Stomach (tissue), 9 donors: ENCODE measurements around the gene CALY. TPM values are rescaled to one million over a fixed set of nuclear protein-coding genes. Genes with fewer than 3 reads are reported as not detected.

ENCODE experiments used
- DNase-seq, 2 donors: peaks; one replicate each; pipeline versions ENCODE4 v3.0.0 to v3.0.0-alpha.2; 2013 to 2019
- H3K27ac ChIP-seq, 5 donors: fragments of 200-600 bp in 4 of 5; sonication (generic) in 4 of 5; one replicate each; pipeline ENCODE4 v1.5.1; 2013 to 2019; ENCODE audit warnings: mild to moderate bottlenecking in 1 of 5, moderate library complexity in 1 of 5
- H3K27me3 ChIP-seq, 3 donors: fragments of 200-600 bp; sonication (generic); one replicate each; pipeline ENCODE4 v1.5.1; 2017 to 2019; ENCODE audit warnings: mixed run types in 1 of 3
- H3K36me3 ChIP-seq, 4 donors: fragments of 200-600 bp; sonication (generic); 1 replicate in 3 of 4; 2 replicates in 1 of 4; pipeline ENCODE4 v1.5.1; 2016 to 2019
- H3K4me1 ChIP-seq, 4 donors: fragments of 200-600 bp; sonication (generic); one replicate each; pipeline ENCODE4 v1.5.1; 2016 to 2019
- H3K4me3 ChIP-seq, 4 donors: fragments of 200-600 bp; sonication (generic) in 3 of 4; one replicate each; pipeline ENCODE4 v1.5.1; 2016 to 2019; ENCODE audit warnings: mild to moderate bottlenecking in 1 of 4
- H3K9me3 ChIP-seq, 4 donors: fragments of 200-600 bp; sonication (generic); one replicate each; pipeline ENCODE4 v1.5.1; 2016 to 2019
- EP300 ChIP-seq: sonication (generic); formaldehyde crosslinking; IDR thresholded peaks from one replicate; pipeline ENCODE4 v1.6.1; 2017; ENCODE audit warnings: antibody characterized with exemption
- POLR2A ChIP-seq, 4 donors: fragments of 450-650 bp; IDR thresholded peaks; one replicate each; pipeline ENCODE4 v1.6.1; 2016; ENCODE audit warnings: antibody characterized with exemption in 4 of 4, control low read depth in 2 of 4, mild to moderate bottlenecking in 1 of 4, moderate library complexity in 1 of 4
- POLR2AphosphoS5 ChIP-seq, 3 donors: sonication (generic); formaldehyde crosslinking; IDR thresholded peaks; one replicate each; pipeline ENCODE4 v1.6.1; 2016; ENCODE audit warnings: antibody characterized with exemption in 3 of 3
- WGBS, 5 donors: extraction: QIAGEN DNeasy Blood & Tissue Kit in 3 of 5; methylation state at CpG; one replicate each; pipeline versions ENCODE4 v1.1.5 to v1.1.7; 2013 to 2018; 5-methylcytosine and 5-hydroxymethylcytosine counted together
- intact Hi-C: fragments of 100-400 bp; cut with DNase I; formaldehyde crosslinking; loops from one replicate; pipeline ENCODE4 v1.15.1; 2023; ENCODE audit warnings: low total_unique reads
- polyA plus RNA-seq, 3 donors: library from polyadenylated mRNA; stranded (reverse); fragments of 200-250 nt; gene quantifications; one replicate each; pipeline ENCODE4 v1.2.3, GENCODE V29; 2013
- total RNA-seq, 5 donors: library from RNA; depleted of rRNA; stranded (reverse); fragments of >200 nt; gene quantifications; one replicate each; pipeline versions ENCODE4 v1.1.0 to v1.2.3, GENCODE V29; 2014 to 2016
- TF ChIP-seq, protein P1 (sequence below), 7 experiments: fragments of 450-650 bp in 4 of 7; fragments of 200-600 bp in 3 of 7; sonication (generic) in 3 of 7; IDR thresholded peaks; one replicate each; pipeline ENCODE4 v1.5.1; 2016 to 2019; ENCODE audit warnings: antibody characterized with exemption in 7 of 7, control low read depth in 2 of 7, mild to moderate bottlenecking in 1 of 7
- donor health status: healthy with polysubstance abuse.
- donor health status: Bipolar disorder and iron deficiency.
- donor health status: healthy.

The CALY gene
- total and polyA plus RNA-seq, 8 donors = 0.44 to 2.6 (median 1.4) TPM; not detected in 4

- peaks cover 5 to 12% (median 11%) of the 10 kb centered on the region in 4 donors for H3K36me3 ChIP-seq
- TF ChIP-seq, protein P1, sequence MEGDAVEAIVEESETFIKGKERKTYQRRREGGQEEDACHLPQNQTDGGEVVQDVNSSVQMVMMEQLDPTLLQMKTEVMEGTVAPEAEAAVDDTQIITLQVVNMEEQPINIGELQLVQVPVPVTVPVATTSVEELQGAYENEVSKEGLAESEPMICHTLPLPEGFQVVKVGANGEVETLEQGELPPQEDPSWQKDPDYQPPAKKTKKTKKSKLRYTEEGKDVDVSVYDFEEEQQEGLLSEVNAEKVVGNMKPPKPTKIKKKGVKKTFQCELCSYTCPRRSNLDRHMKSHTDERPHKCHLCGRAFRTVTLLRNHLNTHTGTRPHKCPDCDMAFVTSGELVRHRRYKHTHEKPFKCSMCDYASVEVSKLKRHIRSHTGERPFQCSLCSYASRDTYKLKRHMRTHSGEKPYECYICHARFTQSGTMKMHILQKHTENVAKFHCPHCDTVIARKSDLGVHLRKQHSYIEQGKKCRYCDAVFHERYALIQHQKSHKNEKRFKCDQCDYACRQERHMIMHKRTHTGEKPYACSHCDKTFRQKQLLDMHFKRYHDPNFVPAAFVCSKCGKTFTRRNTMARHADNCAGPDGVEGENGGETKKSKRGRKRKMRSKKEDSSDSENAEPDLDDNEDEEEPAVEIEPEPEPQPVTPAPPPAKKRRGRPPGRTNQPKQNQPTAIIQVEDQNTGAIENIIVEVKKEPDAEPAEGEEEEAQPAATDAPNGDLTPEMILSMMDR (IDR thresholded peaks at IDR 0.05) = no peak
- peak in 1 of 3 donors; percentile 25 for TF ChIP-seq POLR2AphosphoS5 (IDR thresholded peaks at IDR 0.05)
- intact Hi-C loops = no loop called here
Observed at GRCh38 chr10:133357285-133358161, 20.8 kb upstream of the CALY start, which contains the start of gene FUOM. Gene FUOM (minus strand): TSS chr10:133358019. CDS start chr10:133358007, 12 bp downstream.

GRCh38 chr10:133356549-133357284, 20.0 kb upstream of the CALY start:
- TF ChIP-seq EP300 = no peak
- no peak for TF ChIP-seq POLR2AphosphoS5 (IDR thresholded peaks at IDR 0.05)
- TF ChIP-seq POLR2A (IDR thresholded peaks at IDR 0.05) = no peak
- TF ChIP-seq, protein P1 (IDR thresholded peaks at IDR 0.05) = no peak
- Histone ChIP-seq H3K27me3 (peaks cover 0 to 28% (median 0%) of the 10 kb centered on the region in 3 donors), H3K36me3 (peaks cover 0 to 4% (median 3%) of the 10 kb centered on the region in 4 donors), H3K9me3 (no peaks in the 10 kb centered on the region), H3K4me1 (peaks cover 23 to 46% (median 34%) of the 10 kb centered on the region in 4 donors), H3K4me3 (peak overlapping the region; percentile 56 to 77 (median 64)), H3K27ac (no peak overlapping the region)
- no peak for DNase-seq
- intact Hi-C loops = no loop called here
- WGBS, 5 donors = 47 to 57% (median 56%) methylated on average over 18 to 27 of the region's 27 CpGs

More at GRCh38 chr10:133357285-133358161, 20.8 kb upstream of the CALY start, which contains the start of gene FUOM:
- peaks cover 23 to 46% (median 34%) of the 10 kb centered on the region in 4 donors for H3K4me1 ChIP-seq
- no peaks in the 10 kb centered on the region for H3K9me3 ChIP-seq
- peak within 1 kb of the TSS; percentile 56 to 77 (median 64) for H3K4me3 ChIP-seq
- H3K27ac ChIP-seq = peak within 1 kb of the TSS; percentile 39 to 75 (median 73)
- 0 to 3% (median 1%) methylated on average over 16 to 82 of the region's 83 CpGs; no CpG with 5 or more reads in 1 of the 5 donors for WGBS, 5 donors
- peak in 1 of 2 donors; percentile 81 for DNase-seq
- H3K27me3 ChIP-seq = peaks cover 0 to 21% (median 0%) of the 10 kb centered on the region in 3 donors

DNA sequence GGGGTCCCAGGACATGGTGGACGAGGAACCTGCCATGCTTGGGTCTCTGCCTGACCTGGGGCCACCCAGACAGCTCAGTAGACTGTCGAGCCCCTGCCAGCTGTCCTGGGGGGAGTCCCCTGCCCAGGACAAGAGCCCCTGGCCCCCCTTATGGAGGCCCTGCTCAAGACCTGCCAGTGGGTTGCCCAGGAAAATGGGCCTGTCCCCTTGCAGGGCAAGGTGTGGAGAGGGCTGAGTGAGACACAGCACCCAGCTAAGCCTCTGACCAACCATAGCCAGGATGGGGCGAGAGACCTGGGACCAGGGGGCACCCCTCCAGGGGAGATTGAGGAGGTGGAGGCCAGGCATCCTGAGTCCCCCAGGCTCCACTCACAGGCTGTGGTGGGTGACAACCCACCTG, 19.3 kb upstream of the CALY start:
- Histone ChIP-seq H3K4me3 (no peak overlapping the region), H3K36me3 (no peaks in the 10 kb centered on the region), H3K27me3 (peaks cover 0 to 36% (median 0%) of the 10 kb centered on the region in 3 donors), H3K4me1 (peaks cover 23 to 46% (median 34%) of the 10 kb centered on the region in 4 donors), H3K27ac (no peak overlapping the region), H3K9me3 (no peaks in the 10 kb centered on the region)
- WGBS, 5 donors = 93 to 100% (median 96%) methylated on average over 1 to 3 of the region's 3 CpGs
- no peak for DNase-seq
- TF ChIP-seq POLR2AphosphoS5 (IDR thresholded peaks at IDR 0.05) = no peak
- no peak for TF ChIP-seq EP300
- TF ChIP-seq, protein P1 (IDR thresholded peaks at IDR 0.05) = no peak
- TF ChIP-seq POLR2A (IDR thresholded peaks at IDR 0.05) = no peak
- intact Hi-C loops = no loop called here

DNA sequence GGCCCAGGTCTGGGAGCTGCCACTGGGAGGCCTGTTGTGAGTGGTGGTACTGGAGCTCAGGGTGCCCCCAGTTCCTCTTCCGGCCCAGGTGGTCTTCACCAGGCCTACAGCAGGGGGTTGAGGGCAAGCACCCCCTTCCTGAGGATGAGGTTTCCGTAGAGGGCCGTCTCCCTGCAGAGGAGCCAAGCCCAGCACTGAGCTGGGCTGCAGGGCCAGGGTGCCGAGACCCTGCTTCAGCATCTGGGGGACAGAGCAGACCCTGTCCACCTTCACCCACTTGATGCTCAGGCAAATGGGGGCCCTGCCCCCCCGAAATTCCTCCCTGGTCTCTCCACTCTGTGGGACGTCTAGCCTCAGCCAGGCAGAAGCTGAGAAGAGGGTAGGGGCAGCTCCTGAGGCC, 18.6 kb upstream of the CALY start:
- Histone ChIP-seq H3K4me1 (peaks cover 21 to 39% (median 31%) of the 10 kb centered on the region in 4 donors), H3K27me3 (peaks cover 0 to 43% (median 0%) of the 10 kb centered on the region in 3 donors), H3K4me3 (no peak overlapping the region), H3K9me3 (no peaks in the 10 kb centered on the region), H3K27ac (no peak overlapping the region), H3K36me3 (no peaks in the 10 kb centered on the region)
- intact Hi-C loops = no loop called here
- no peak for DNase-seq
- TF ChIP-seq EP300 (no peak), POLR2A (IDR thresholded peaks at IDR 0.05) (no peak), POLR2AphosphoS5 (IDR thresholded peaks at IDR 0.05) (no peak)
- TF ChIP-seq, protein P1 (IDR thresholded peaks at IDR 0.05) = no peak
- WGBS, 5 donors = 92 to 100% (median 95%) methylated on average over 2 to 6 of the region's 6 CpGs
